ENCODE data around the gene PAQR8.

PAQR8 gene

DNA sequence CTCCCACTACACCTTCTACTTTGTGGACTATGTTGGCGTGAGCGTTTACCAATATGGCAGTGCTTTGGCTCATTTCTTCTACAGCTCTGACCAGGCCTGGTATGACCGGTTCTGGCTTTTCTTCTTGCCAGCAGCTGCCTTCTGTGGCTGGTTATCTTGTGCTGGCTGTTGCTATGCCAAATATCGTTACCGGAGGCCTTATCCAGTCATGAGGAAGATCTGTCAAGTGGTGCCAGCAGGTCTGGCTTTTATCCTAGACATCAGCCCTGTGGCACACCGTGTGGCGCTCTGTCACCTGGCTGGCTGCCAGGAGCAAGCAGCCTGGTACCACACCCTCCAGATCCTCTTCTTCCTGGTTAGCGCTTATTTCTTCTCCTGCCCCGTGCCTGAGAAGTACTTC, 41.7 kb downstream of the PAQR8 start:
- ATAC-seq (no peak), DNase-seq (no peak)
- peak overlapping the region in 1 of 2 donors; percentile 37 for H3K27ac Mint-ChIP-seq
- H3K27me3 Mint-ChIP-seq = no peaks in the 10 kb centered on the region
- no peaks in the 10 kb centered on the region for H3K9me3 Mint-ChIP-seq
- peaks cover 42% of the 10 kb centered on the region for H3K4me1 Mint-ChIP-seq
- peak overlapping the region in 1 of 2 donors; percentile 3 for H3K4me3 Mint-ChIP-seq

DNA sequence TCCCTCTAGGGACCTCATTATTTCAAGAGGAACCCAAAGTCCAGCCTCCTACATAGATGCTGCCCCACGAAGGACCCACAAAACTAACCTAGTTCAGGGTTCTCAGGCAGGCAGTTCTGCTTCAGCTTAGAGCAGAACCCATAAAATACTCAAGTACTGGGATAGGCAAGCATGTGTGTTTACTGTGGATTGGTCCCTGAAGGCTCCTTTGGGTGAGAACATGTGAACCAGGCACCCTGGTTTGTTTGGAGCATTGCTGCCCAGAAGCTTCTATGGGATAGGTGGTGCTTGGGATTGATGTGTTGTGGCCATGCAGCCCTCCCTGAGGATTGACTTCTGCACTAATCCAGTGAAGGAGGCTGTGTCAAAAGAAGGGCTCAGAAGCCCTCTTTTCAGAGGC, 43.3 kb downstream of the PAQR8 start:
- no peaks in the 10 kb centered on the region for H3K27me3 Mint-ChIP-seq
- H3K4me3 Mint-ChIP-seq = no peak overlapping the region
- H3K27ac Mint-ChIP-seq = no peak overlapping the region
- DNase-seq (no peak), ATAC-seq (no peak)
- H3K9me3 Mint-ChIP-seq = no peaks in the 10 kb centered on the region
- peaks cover 38% of the 10 kb centered on the region for H3K4me1 Mint-ChIP-seq

DNA sequence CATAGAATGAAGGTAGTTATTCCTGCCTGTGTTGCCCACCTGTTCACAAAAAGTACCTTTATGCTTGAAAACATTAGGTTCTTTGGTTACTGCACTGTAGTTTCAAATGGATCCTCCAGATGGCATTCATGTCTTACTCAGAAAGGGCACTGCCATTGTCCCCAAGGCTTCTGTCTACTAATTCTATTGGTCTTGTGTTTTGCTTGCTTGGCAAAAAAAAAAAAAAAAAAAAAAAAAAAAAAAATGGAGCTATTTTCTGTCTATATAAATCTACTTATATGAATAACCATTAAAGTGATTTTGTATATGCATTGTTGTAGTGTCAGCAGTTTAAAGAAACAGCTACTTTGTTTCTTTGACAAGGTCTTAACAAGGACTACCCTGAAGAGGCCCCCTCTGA, 45.5 kb downstream of the PAQR8 start:
- Mint-ChIP-seq H3K27me3 (no peaks in the 10 kb centered on the region), H3K27ac (no peak overlapping the region), H3K4me1 (peaks cover 29% of the 10 kb centered on the region), H3K4me3 (no peak overlapping the region), H3K9me3 (no peaks in the 10 kb centered on the region)
- DNase-seq = no peak
- ATAC-seq = peak; percentile 85

DNA sequence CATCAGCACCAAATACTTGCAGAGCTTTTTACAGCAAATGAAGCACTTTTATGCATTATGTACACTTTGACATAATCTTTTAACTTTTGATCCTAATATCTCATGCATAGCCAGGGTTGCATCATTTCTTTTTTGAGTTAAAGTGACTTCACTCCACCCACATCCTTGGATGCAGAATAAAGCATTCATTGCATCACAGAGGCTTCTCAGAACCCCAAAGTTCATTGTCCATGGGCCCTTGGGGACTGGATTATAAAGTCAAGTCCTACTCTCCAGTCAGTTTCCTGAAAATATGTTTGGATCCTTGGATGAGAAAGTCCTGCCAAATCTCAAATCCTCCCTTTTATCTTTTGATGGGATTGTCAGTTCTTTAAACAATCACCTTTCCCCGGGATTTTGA, 47.5 kb downstream of the PAQR8 start:
- ATAC-seq (no peak), DNase-seq (no peak)
- Mint-ChIP-seq H3K27ac (peak overlapping the region in 1 of 2 donors; percentile 42), H3K4me1 (peaks cover 26% of the 10 kb centered on the region), H3K9me3 (no peaks in the 10 kb centered on the region), H3K4me3 (no peak overlapping the region), H3K27me3 (no peaks in the 10 kb centered on the region)

DNA sequence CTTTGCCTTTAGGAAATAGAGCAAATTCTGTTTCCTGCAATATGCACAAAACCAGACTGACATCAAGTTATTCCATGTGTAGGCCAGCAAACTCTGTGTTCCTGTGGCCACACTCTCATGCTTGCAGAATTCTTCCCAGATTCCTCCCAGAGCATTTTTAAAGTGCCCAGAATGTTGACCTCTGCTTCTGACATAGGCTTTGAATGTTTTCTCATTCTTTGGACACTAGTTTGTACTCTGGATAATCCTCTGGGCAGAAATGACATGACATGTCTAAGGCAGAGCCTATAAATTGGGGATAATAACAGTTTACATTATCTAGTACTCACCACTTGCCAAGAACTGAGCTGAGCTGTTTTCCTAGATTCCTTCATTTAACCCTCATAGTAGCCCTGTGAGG, 49.0 kb downstream of the PAQR8 start:
- Mint-ChIP-seq H3K4me1 (peaks cover 39% of the 10 kb centered on the region), H3K27me3 (no peaks in the 10 kb centered on the region), H3K27ac (no peak overlapping the region), H3K4me3 (no peak overlapping the region), H3K9me3 (no peaks in the 10 kb centered on the region)
- DNase-seq (no peak), ATAC-seq (no peak)

DNA sequence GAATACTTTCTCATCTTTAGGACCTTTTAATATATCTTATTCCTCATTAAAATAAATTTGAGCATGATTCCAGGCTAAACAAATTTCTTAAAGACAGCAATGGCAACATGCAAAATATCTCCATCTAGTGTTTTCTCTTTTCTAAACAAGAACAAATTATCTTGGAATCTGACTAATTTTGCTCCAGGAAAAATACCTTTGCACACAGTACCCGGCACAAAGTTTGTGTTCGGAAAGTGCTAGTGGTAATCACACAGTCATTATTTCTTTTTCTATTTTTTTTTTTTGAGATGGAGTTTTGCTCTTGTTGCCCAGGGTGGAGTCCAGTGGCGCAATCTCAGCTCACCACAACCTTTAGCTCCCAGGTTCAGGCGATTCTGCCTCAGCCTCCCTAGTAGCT, 50.0 kb downstream of the PAQR8 start:
- no peak overlapping the region for H3K27ac Mint-ChIP-seq
- H3K27me3 Mint-ChIP-seq = no peaks in the 10 kb centered on the region
- no peak for DNase-seq
- no peak overlapping the region for H3K4me3 Mint-ChIP-seq
- H3K9me3 Mint-ChIP-seq = no peaks in the 10 kb centered on the region
- H3K4me1 Mint-ChIP-seq = peaks cover 49% of the 10 kb centered on the region
- no peak for ATAC-seq

DNA sequence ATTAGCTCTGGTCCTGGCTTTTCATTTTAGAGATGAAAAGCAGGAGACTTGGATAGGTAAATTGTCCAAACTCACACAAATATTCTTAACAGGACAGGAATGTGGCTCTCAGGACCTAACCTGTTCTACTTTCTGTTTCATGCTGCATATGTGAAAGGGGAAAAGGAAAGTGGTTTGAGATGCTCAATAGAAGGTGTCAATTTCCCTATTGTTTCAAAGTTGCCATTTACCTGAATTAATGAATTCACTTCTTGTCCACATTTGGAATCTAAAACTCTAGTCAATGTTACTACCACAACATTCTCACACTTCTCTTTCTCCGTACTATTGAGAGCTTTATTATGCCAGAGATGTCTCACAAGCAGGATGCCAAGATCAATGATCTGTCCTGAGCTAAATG, 53.4 kb downstream of the PAQR8 start:
- peaks cover 49% of the 10 kb centered on the region for H3K4me1 Mint-ChIP-seq
- H3K9me3 Mint-ChIP-seq = no peaks in the 10 kb centered on the region
- no peak overlapping the region for H3K27ac Mint-ChIP-seq
- DNase-seq (no peak), ATAC-seq (no peak)
- H3K27me3 Mint-ChIP-seq = no peaks in the 10 kb centered on the region
- peak overlapping the region; percentile 25 to 38 for H3K4me3 Mint-ChIP-seq

DNA sequence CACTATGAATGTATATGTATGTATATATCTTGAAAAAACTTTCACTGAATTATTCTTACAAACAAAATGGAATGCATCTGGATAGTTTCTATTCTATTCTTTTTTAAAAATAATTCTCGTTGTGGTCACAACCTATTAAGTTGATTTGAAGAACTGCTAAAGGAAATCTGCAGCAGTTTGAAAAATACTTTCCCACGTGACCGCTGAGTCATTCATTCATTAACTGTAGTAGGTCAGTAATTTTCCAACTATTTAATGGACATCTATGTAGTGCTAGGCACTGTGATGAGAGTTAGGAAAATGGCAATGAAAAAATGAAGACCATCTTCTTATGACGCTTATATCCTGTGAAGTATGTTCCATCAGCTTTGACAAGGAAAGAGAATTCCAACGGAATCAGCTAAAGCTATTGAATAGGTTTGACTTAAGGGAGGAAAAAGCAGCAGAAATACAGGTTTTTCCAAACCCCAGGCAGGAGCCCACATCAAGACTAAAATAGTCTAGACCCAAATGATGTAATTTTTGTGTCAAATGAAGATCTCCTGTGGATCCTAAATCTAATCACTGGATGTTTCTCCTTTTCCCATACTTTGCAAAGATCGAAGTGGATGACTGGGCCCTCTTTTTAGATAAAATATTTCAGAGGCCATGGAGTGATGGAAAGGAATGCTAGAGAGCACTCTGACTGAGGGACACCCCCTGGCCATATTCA, 54.1 kb downstream of the PAQR8 start:
- peak overlapping the region in 1 of 2 donors; percentile 64 for H3K27ac Mint-ChIP-seq
- DNase-seq (no peak), ATAC-seq (no peak)
- peak overlapping the region; percentile 40 to 50 for H3K4me3 Mint-ChIP-seq
- peaks cover 49% of the 10 kb centered on the region for H3K4me1 Mint-ChIP-seq
- H3K27me3 Mint-ChIP-seq = no peaks in the 10 kb centered on the region
- H3K9me3 Mint-ChIP-seq = no peaks in the 10 kb centered on the region

DNA sequence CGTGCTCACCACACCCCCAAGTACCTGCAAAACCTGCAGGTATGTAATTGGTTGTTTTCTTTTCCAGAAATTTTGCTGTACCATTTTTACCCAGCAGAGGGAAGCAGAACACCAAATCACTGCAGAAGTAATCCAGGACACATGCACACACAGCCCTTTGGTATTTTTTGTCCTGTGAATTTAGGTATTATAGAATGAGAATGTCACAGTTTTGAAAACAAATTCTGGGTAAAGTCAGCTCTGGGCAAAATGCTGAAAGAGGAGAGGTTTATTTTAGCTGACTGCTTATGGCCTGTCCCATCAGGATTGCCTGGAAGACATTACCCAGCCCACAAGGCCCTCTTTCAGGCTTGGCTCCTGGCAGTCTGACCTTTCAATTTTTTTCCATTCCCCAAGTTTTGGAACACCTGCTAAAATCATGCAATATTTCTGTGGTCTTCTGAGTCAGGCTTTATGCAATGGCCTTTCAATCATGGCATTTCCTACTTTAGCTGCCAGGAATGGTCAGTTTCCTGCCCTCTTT, 54.7 kb downstream of the PAQR8 start:
- ATAC-seq (peak; percentile 36), DNase-seq (peak; percentile 43 to 57)

DNA sequence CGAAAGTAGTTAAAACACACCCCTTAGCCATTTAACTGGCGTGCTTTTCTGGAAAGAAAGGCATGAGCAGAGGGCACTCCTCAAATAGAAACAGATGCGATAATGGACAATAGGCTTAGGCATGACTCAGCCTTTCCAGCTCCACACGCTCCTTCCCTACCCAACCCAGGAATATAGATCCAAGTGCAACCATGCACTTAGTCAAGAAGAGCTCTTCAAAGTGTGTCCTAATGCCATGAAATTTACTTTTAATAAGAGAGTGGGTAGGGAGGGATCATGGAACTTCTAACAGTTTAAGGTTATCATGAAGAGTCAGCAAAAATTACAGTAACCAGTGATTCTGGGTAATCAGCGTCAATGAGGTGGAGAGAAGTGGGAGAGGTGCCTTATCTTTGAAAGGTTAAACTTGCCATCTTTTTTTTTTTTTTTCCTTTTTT, 55.7 kb downstream of the PAQR8 start:
- Mint-ChIP-seq H3K27me3 (no peaks in the 10 kb centered on the region), H3K27ac (no peak overlapping the region), H3K4me1 (peaks cover 48% of the 10 kb centered on the region), H3K4me3 (no peak overlapping the region), H3K9me3 (no peaks in the 10 kb centered on the region)
- DNase-seq = no peak
- ATAC-seq = no peak

More for the DNA sequence above, 54.7 kb downstream of the PAQR8 start:
- Mint-ChIP-seq H3K9me3 (no peaks in the 10 kb centered on the region), H3K27me3 (no peaks in the 10 kb centered on the region), H3K4me3 (peak overlapping the region; percentile 40 to 50), H3K27ac (peak overlapping the region in 1 of 2 donors; percentile 64), H3K4me1 (peaks cover 49% of the 10 kb centered on the region)

DNA sequence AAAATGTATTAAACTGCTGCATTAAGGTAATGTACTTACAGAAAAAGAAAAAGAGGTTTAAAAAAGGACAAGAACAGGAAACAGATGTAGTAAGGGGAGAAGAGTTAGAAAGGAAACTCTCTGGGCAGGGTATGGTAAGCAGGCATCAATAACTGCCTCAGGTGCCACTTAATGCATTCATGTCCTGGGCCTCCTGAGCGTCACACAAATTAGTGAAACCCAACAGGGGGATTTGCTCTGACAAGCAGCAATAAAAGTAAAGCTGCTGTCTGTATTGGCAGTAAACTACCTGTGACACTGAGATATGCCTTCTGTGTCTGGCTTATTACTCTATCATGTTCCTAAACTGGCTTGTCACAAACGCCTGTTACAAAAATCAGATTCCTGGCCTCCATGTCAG, 56.7 kb downstream of the PAQR8 start:
- no peak overlapping the region for H3K27ac Mint-ChIP-seq
- no peak for DNase-seq
- no peaks in the 10 kb centered on the region for H3K27me3 Mint-ChIP-seq
- no peak for ATAC-seq
- peaks cover 40% of the 10 kb centered on the region for H3K4me1 Mint-ChIP-seq
- no peak overlapping the region for H3K4me3 Mint-ChIP-seq
- no peaks in the 10 kb centered on the region for H3K9me3 Mint-ChIP-seq

DNA sequence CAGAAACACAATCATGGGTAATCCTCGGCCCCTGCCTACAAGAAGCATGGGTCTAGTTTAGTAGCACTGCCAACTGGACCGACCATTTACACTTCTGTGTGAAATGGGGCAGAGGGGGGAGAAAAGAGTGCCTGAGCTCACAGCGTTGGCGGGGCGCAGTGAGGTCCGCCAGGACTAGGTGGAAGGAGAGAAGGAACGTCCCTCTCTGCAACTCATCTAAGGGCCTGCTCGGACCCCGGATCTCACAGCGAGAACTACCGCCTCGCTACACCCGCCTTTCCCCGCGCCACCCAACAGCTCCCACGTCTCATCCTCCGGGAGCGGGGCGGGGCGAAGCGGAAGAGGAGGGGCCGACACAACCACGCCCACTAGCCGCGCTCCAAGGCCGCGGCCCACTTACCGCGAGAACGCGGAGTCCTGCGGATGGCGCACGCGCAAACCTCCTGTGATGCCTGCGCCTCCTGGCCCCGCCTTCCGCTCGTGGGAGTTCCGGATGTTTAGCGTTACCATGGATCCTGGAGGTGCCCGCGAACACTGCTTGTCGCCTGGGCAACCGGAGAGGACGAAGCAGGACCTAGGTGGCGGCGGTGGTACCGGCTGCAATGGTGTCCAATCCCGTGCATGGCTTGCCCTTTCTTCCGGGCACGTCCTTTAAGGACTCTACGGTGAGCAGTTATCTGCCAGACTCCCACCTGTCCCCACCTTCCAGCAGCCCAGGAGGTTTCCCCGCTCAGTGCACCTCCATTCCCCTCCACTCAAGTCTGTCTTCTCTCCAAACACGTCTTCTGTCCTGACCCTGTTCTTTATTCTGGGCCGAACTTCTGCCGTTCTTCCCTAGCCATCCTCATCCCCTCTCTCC, 58.1 kb downstream of the PAQR8 start, which contains the start of gene EFHC1:
TSS of gene EFHC1 (plus strand) at position 534 of the 859 bp plus-strand sequence. CDS start at position 603, 69 bp downstream.
- ATAC-seq (peak; percentile 93), DNase-seq (peak; percentile 97 to 98)
- peak within 1 kb of the TSS; percentile 65 to 94 for H3K27ac Mint-ChIP-seq
- H3K4me3 Mint-ChIP-seq = no peak within 1 kb of the TSS
- no peaks in the 10 kb centered on the region for H3K9me3 Mint-ChIP-seq
- H3K4me1 Mint-ChIP-seq = peaks cover 35% of the 10 kb centered on the region
- no peaks in the 10 kb centered on the region for H3K27me3 Mint-ChIP-seq

DNA sequence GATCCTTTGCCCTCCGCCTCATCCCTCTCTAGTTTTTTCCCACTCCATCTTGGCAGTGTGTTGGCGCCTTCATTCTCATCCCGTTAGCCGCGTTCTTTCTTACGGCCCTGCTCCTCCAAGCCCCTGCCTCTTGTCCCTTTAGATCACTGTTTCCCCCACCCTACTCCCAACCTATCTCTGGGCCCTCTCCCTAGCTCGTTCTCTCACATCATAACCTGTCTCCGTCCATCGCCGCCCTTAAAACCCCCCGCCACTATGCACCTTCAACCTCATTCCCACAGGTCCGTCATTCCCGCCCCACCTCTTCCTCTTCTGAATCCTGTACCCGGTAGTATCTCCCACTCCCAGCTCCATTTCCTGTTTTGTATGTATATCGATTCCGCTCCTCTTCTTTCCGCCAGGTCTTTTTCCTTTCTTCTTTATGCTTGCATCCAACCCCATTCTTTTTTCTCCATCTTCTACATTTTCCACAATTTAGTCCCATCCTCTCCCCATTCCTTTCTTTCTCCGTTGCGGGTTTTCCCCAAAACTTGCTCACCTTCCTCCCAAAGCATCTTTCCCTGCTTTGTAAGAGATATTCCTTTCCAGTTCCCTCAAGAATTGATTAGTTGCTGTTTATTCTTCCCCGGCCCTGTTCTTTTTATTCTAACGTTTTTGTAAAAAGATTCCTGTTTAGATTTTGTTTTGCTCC, 58.9 kb downstream of the PAQR8 start:
- Mint-ChIP-seq H3K9me3 (no peaks in the 10 kb centered on the region), H3K27me3 (no peaks in the 10 kb centered on the region), H3K4me1 (peaks cover 28% of the 10 kb centered on the region), H3K27ac (no peak overlapping the region), H3K4me3 (no peak overlapping the region)
- DNase-seq (no peak), ATAC-seq (no peak)

DNA sequence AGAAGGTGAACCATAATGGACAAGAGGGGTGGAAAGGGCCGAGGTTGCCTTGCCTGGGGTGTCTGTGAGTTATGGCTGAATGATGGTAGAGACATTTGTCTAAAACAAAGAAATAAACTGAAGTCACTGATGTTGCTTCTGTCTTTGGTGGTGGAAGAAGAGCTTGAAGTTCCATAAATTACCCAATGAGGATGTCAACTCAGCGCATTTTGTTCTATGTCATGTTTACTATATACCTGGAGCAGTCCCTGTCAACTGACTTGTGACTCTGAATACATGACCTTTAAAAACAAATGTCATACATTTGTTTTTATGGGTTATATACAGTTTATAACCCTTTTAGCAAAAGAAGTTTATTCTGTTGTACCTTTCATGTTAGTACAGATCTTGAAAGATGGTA, 60.2 kb downstream of the PAQR8 start:
- no peak for DNase-seq
- no peak overlapping the region for H3K27ac Mint-ChIP-seq
- H3K4me1 Mint-ChIP-seq = peaks cover 14% of the 10 kb centered on the region
- no peak overlapping the region for H3K4me3 Mint-ChIP-seq
- H3K27me3 Mint-ChIP-seq = no peaks in the 10 kb centered on the region
- H3K9me3 Mint-ChIP-seq = no peaks in the 10 kb centered on the region
- no peak for ATAC-seq

DNA sequence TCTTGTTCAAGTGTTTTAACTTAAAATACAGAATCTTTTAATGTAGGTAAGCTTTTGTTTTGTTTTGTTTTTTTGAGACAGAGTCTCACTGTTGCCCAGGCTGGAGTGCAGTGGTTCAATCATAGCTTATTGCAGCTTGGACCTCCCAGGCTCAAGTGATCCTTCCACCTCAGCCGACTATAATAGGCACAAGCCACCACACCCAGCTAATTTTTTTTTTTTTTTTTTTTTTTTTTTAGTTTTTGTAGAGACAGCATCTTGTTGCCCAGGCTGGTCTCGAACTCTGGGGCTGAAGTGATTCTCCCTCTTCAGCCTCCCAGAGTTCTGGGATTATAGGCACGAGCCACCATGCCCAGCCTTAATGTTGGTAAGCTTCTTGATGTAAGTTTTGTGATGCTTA, 61.5 kb downstream of the PAQR8 start:
- no peak for ATAC-seq
- H3K27me3 Mint-ChIP-seq = no peaks in the 10 kb centered on the region

More for the DNA sequence above, 61.5 kb downstream of the PAQR8 start:
- no peak overlapping the region for H3K4me3 Mint-ChIP-seq
- H3K4me1 Mint-ChIP-seq = peaks cover 8% of the 10 kb centered on the region
- no peak for DNase-seq
- H3K9me3 Mint-ChIP-seq = no peaks in the 10 kb centered on the region
- no peak overlapping the region for H3K27ac Mint-ChIP-seq
